HG03342 (cell line): ENCODE data around the gene UBE2F.
A peak's percentile ranks its signal among the peaks of the same experiment; 100 is the strongest.
"Not testable (repeated sequence)": the region's sequence is repeated elsewhere in the genome, so short reads cannot be mapped to it uniquely, and the experiment has no call there.

ENCODE experiments used
- ATAC-seq: cut with Tn5 transposase; IDR thresholded peaks from one replicate; pipeline ENCODE4 v1.9.1; 2021; ENCODE audit warnings: mild to moderate bottlenecking, moderate library complexity; ENCODE audit not compliant: unreplicated experiment

Gene UBE2F

DNA sequence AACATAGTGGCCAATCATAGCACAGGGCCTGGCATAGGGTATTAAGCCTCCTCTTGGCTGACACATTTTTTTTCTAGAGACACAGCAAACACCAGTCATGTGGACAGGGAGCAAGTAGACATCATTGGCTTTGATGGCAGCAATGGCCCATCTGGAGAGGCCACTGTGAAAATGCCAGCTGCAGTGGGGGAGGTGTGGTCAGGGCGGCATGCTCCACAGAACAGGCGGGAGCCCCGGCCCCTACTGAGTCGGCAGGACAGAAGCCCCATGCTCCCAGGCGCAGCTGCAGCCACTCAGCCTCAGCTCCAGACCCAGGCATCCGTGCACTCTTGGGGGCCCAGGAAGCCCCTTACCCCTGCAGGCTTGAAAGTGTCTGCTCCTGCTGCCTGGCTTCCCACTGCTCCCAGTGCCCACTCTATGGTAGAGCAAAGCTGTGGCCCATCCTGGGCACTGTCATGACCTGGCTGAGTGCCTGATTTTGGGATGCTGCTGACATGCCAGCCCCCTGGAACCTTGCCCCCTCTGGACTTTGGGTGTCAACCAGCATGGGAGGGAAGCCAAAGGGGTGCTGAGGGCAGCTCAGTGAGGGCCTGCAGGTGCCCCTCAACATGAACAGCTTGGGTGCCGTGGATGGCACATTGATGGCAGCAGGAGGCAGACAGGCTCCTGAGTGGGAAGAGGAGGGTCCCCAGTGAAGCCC lies 23.3 kb upstream of the UBE2F start:
- no peak for ATAC-seq

DNA sequence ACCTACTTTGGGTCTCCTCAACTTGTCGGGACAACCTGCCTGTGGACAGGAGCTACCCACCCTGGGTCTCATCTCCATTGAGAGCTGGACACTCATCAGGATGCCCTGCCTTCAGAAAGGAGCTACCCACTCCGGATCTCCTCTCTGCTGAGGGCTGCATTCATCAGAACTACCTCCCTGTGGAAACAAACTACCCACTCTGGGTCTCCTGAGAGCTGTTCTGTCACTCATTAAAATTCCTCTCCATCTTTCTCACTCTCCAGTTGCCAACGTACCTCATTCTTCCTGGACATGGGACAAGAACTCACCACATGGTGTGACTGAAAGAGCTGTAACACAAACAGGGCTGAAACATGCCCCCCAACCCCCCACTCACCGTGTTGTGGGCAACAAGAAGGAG lies 22.5 kb upstream of the UBE2F start:
- no peak for ATAC-seq

DNA sequence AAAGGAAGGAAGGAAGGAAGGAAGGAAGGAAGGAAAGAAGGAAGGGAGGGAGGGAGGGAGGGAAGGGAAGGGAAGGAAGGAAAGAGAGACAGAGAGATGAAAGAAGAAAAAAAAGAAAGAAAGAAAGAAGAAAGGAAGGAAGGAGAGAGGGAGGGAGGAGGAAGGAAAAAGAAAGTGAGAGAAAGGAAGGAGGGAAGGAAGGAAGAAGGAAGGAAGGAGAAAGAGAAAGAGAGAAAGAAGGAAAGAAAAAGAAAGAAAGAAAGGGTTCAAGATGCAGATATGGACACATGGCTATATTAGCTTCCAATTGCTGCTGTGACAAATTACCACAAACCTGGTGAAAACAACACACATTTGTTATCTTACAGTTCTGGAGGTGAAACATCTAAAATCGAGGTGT lies 20.4 kb upstream of the UBE2F start:
- ATAC-seq, result no peak

DNA sequence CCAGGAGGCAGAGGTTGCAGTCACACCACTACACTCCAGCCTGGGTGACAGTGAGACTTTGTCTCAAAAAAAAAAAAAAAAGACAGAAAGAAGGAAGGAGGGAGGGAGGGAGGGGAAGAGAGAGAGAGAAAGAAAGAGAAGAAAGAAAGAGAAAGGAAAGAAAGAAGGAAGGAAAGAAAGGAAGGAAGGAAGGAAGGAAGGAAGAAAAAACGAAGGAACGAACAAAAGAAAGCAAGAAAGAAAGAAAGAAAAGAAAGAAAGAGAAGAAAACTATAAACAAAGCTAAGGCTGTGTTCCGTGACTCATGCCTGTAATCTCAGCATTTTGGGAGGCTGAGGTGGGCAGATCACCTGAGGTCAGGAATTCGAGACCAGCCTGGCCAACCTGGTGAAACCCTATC lies 15.5 kb upstream of the UBE2F start:
- ATAC-seq, result not testable (repeated sequence)

DNA sequence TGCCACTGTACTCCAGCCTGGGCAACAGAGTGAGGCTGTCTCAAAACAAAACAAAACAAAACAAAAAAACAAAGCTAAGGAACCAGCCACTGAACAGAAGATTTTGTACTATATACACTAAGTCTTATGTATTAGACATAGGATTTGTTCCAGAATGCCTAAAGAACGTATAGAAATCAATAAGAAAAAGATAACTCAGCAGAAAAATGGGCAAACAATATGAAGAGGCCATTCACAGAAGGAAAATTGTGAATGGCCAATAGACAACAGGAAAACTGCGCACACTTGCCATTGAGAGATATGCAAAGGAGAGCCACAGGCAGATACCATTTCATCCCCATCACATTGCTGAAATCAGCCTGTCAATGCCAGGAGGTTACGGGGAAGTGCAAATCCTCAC lies 14.9 kb upstream of the UBE2F start:
- ATAC-seq, result no peak

DNA sequence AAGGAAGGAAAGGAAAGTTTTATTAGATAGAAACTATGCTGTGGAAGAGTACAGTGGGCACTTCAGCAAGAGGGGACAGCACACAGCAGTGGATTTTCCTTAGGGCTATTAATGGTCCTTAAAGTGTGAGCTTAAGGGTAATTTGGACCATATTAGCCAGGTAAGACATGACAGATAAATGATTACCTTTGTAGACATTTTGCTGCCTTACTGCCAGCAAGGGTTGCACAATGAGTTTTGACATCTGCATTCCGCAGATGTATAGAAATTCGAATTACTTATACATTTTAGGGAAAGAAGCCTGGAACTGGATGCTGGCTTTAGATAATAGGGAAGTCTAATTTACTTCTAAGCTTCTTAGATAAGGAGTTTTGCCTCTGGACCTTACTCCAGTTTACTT lies 14.0 kb upstream of the UBE2F start:
- ATAC-seq, result no peak

DNA sequence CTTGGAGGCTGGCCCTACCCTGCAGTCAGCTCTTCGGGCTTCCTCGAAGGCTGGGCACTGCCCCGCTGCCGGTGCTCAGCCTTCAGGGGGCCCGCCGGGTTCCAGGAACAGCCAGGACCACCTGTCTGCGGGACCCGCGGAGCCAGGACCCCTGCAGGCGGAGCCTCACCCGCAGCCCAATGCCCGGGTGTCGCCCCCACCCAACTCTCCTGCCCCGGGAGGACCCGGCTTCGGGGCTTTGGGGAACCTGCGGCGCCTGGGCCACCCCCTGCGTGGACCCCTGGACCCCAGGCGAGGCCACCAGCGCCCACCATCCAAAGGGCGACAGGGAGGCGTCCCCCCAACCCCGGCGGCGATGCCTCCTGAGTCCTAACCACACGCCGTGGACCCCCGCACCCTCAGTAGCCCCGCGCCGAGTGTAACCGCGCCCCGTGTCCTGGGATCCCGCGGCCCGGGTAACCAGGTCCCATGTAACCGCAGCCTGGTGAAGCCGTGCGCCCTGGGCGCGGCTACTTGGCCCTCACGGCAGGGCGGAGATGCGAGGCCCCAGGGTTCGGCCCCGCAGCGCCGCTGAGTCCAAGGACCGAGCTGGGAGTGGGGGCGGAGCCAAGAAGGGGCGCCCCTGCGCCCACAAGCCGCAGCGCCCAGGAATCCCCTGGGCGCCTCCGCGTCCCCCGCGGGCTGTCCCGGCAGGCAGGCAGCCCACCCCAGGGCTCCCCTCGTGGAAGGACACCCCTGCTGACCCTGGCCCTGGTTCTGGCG lies 11.0 kb upstream of the UBE2F start:
- no peak for ATAC-seq

DNA sequence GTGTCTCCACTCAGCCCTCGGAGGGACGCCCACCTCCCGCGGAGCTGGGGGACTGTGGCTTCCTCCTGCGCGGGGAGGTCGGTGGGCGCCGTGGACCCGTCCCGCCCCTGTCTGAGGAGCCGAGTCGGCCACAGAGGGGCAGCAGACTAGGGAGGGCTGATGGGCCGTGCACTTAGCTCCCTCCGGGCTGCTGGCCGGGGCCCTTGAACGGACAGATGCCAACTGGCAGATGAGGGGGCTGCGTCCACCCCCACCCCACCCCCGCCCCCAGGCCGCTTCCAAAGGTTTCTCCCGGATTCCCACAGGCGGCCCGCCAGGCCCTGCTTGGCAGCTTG lies 10.4 kb upstream of the UBE2F start:
- no peak for ATAC-seq

DNA sequence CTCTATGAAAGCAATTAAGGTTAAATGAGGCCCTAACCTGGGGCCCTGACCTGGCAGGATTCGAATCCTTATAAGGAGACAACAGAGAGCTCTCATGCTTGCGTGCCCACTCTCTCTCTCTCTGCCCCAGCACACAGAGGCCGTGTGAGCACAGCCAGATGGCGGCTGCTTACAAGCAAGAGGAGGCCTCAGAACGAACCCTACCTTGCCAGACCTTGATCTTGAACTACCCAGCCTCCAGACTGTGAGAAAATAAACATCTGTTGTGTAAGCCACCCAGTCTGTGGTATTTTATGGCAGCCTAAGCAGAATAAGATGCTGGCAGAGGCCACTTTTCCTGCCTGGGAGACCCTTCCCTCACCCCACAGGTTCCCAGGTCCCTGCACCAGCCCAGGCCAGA lies 5.2 kb upstream of the UBE2F start:
- ATAC-seq, result no peak

DNA sequence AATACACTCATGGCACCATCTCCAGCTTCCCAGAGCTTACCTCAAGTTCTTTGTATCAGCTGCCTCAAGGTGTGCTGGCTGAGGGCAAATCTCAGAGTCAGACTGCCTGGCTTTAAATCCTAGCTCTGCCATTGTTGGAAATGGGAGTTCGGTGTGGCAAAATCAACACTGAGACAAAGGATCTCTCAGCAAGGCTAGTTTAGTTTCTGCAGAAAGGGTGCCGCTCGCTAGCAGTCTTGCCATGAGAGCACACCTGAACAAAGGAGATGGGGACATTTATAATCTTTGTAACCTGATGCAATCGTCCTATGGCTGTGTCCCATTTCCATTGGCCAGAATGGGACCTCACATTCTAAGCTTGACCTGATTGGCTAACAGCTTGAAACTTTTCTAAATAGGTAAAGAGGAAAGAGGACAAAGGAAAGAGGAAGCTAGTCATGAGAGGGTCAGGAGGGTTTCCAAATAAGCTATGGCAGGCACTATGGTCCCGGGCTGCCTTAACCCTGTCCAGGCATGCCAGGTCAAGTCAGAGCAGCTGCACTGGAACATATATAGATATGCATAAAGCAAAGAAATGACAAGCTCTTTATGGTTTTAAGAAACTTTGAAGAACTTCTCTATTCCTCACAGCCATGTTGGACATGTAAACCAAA lies 4.3 kb upstream of the UBE2F start:
- no peak for ATAC-seq

DNA sequence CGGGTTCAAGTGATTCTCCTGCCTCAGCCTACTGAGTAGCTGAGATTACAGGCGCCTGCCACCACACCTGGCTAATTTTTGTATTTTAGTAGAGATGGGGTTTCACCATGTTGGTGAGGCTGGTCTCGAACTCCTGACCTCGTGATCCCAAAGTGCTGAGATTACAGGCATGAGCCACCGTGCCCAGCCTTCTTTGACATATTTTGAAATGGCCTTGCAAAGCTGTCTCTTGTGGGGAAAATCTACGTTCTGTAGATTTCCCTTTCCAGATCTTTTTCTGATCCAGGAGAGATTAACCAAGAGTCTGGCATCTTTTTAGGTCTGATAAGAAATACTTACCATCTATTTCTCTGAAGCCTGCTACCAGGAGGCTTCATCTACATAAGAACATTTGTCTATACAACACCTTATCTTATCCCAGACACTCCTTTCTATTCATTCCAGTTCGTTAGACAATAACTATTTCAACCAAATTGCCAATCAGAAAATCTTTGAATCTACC lies 3.3 kb upstream of the UBE2F start:
- ATAC-seq, result not testable (repeated sequence)

DNA sequence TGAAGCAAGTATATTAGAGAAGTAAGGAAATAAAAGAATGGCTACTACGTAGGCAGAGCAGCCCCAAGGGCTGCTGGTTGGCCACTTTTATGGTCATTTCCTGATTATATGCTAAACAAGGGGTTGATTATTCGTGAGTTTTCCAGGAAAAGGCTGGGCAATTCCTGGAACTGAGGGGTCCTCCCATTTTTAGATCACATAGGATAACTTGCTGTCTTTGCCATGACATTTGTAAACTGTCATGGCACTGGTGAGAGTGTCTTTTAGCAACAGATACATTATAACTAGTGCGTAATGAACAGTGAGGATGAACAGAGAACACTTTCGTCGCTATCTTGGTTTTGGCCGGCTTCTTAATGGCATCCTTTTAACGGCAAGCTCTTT lies 2.6 kb upstream of the UBE2F start:
- ATAC-seq, result no peak

DNA sequence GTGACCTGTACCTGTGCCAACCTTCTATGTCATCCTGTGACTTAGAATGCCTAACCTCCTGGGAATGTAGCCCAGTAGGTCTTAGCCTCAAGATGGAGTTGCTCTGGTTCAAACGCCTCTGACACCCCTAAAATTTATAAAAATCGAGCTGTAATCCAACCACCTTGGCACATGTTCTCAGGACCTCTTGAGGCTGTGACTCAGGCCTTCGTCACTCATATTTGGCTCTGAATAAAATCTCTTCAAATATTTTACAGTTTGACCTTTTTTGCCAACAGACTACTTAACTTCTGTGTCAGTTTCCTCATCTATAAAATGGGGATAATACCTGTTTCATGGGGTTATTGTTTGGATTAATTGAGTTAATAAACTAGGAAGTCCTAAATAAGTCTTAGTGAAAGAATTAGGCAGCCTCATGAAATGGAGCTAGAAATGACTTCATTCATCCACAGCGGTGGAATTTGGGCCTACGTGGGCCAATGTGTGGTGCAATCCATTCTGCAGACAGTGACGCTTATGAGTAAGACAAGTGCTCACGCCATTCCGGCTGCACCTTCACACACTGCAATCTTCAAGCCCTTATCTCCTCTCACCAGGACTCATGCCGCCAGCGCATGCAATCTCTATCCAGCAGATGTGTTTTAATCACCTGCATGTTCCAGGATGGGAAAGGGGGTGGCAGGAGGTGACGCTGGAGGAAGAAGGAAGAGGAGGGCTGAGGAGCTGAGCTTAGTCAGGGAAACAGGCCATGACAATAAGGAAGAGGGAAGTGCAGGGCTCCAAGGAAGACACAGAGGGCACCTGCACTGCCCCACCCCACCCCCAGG lies 2.0 kb upstream of the UBE2F start:
- ATAC-seq, result no peak

DNA sequence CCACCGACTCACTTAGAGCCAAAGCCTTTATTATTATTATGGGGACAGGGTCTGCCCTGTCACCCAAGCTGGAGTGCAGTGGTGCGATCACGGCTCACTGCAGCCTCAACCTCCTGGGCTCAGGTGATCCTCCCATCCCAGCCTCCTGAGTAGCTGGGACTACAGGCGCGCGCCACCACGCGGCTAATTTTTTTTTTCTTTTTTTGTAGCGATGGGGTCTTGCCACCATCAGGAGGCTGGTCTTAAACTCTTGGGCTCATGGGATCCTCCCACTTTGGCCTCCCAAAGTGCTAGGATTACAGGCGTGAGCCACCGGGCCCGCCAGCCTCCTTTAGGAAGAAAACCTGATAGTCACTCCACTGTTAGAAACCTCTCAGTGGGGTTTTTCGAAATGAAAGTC lies 970 bp upstream of the UBE2F start:
- not testable (repeated sequence) for ATAC-seq

DNA sequence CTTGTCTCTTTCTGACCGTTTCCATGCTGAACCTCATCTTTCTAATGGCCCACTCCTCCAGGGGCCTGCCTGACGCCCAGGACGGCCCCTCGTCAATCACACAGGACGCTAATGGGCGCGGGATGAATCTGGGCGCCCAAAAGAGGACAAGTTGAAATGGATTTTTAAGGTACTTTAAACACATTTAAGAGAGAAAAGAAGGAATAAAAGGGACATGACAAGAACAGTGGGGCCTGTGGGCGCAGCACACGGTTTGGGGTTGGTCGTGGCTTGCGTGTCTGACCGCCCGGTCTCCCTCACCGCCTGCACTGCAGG lies 607 bp upstream of the UBE2F start:
- ATAC-seq, result no peak

DNA sequence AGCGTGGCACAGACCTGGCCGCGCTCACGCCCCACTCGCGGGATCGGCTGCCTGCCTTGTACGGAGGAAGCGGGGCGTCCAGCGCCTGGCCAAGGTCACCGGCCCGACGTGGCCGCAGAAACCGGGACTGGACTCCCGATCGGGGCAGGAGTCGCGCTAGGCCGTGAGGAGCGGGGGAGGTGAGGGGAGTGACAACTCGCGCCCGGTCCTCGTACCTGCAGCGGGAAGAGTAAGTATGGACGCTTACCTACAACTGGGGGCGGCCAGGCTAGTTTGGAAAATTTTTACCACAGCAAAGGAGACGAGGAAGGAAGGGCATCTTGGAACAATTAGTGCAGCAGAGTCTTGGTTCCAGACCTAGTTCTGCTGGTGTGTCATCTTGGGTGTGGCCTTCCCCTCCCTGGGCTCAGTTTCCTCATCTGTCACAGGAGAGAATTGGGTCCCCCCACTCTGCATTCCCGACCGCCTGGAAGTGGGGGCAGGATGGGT lies 693 bp downstream of the UBE2F start:
- no peak for ATAC-seq

DNA sequence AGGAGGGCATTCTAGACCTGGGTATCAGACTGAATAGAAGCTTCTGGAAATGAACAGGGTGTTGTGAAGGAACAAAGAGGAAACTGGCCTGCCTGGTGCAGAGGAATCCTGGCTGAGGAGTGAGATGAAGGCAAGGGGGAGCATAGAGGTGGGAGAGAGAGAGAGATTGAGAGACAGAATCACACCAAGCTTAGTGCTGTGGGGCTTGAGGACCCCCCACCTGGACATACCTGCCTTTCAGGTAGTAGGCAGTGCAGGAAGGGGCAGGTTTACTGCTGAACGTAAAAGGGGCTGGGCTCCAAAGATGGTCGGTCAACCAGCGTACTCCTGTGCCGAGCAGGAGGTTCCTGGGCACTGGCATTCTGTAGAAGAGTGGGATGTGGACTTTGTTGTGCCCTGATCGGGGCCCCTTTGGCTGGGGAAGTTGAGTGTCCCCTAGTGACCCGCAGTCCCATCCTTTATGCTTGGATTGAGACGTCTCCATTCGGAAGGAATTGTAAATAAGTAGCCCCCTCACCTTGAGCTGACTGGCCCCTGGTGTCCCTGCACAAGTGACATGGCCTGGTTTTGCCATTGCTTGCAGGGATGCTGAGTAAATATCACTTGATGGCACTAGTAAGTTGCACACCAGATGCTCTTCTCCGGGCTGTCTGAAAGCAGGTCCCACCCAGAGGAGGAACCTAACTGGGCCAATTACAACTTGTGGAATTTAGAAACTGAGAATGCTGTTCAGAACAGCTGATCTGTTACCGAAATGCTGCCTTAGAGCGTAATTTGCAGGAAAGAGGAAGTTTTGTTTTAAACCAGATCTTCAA lies 1.4 kb downstream of the UBE2F start:
- ATAC-seq, result peak; percentile 46

DNA sequence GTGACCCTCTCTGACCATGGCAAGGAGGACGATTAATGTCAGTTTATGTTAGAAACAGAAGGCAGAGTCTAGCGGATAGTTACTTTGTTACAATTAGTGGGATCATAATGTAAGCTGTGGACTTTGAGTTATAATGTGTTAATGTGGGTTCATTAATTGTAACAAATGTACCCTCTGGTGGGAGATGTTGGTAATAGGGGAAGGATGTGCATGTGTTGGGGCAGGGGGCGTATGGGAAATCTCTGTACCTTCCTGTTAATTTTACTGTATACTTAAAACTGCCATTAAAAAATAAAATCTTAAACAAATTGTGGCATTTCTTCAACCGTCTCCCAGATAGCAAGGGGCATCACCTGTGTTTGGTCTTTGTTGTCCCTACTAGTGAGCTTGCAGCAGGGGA lies 4.8 kb downstream of the UBE2F start:
- ATAC-seq, result no peak

DNA sequence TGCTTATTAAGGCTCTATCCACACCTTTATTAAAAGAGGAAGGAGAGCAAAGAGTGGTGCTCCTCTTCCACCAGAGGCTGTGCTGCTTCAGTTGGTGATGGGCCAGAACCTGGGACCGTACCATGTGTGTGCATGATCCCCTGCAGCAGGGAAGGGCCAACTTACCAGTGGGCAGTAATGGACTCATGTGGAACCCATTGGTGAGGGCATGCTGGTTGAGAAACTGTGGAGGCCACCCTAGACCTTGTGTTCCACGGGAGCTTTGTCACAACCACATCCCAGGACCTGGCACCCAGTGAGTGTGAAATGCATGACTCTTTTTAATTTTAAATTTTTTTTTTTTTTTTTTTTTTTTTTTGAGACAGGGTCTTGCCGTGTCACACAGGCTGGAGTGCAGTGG lies 5.4 kb downstream of the UBE2F start:
- no peak for ATAC-seq

DNA sequence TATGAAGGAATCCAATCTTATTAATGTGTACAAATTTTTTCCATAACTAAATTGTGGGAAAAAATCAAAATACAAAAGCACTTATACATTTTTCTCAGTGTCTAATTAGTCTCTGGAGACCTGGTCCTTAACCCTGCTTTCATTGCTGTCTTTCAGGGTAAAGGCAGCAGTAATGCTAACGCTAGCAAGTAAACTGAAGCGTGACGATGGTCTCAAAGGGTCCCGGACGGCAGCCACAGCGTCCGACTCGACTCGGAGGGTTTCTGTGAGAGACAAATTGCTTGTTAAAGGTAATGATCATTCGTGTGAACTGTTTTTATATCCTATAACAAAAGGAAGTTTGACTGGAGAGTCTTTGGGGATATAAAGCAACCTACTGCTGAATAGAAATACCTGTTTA lies 6.1 kb downstream of the UBE2F start:
- no peak for ATAC-seq
